SK-N-SH (cell line): ENCODE data around the gene CBS. TPM values are rescaled to one million over a fixed set of nuclear protein-coding genes. Genes with fewer than 3 reads are reported as not detected.
"Not testable (repeated sequence)": the region's sequence is repeated elsewhere in the genome, so short reads cannot be mapped to it uniquely, and the experiment has no call there.

Experiments
- CTCF ChIA-PET: fragments of 300-600, 350-600 bp; formaldehyde crosslinking; extraction: SDS; loops from one replicate; lab custom pipeline; 2021; lab: Yijun Ruan, JAX
- POLR2A ChIA-PET: fragments of 350-600 bp; sonication (Branson Sonifier 250); formaldehyde crosslinking; extraction: SDS; loops from one replicate; lab custom pipeline; 2020; ENCODE audit warnings: antibody characterized with exemption, inconsistent platforms; lab: Yijun Ruan, JAX
- DNase-seq: peaks from one replicate; pipeline ENCODE4 v3.0.0; 2012
- H2AFZ ChIP-seq: fragments of 200-600 bp; sonication (generic); 2 replicates; pipeline ENCODE4 v1.8.1; 2016; ENCODE audit warnings: antibody characterized with exemption, mild to moderate bottlenecking, low read depth
- H3F3A ChIP-seq: fragments of 200-600 bp; sonication (generic); replicated peaks from 2 replicates; pipeline ENCODE3; 2016; ENCODE audit warnings: antibody characterized with exemption, mild to moderate bottlenecking; ENCODE audit not compliant: insufficient read depth
- H3K27ac ChIP-seq, 2 experiments: fragments of 200-500 bp in 1 of 2; fragments of 200-600 bp in 1 of 2; sonication (Bioruptor generic) in 1 of 2; sonication (generic), shearing (Covaris generic) in 1 of 2; 2 replicates each; pipeline versions ENCODE4 v1.5.1 to v1.6.1; 2014 to 2016; ENCODE audit warnings: low read depth in 2 of 2, inconsistent platforms in 1 of 2, low read length in 1 of 2, mild to moderate bottlenecking in 1 of 2, mixed read lengths in 1 of 2
- H3K27me3 ChIP-seq: fragments of 200-600 bp; sonication (generic), shearing (Covaris generic); 2 replicates; pipeline ENCODE4 v1.6.1; 2016; ENCODE audit warnings: mixed run types; ENCODE audit not compliant: insufficient read depth
- H3K36me3 ChIP-seq, 2 experiments: fragments of 200-500 bp in 1 of 2; fragments of 200-600 bp in 1 of 2; sonication (Bioruptor generic) in 1 of 2; sonication (generic) in 1 of 2; replicated peaks in 1 of 2; 2 replicates each; pipeline versions ENCODE3 to v1.5.1; 2014 to 2016; ENCODE audit warnings: low read length in 1 of 2, mild to moderate bottlenecking in 1 of 2; ENCODE audit not compliant: insufficient read depth in 2 of 2, control insufficient read depth in 1 of 2
- H3K4me1 ChIP-seq, 2 experiments: fragments of 200-500 bp in 1 of 2; fragments of 200-600 bp in 1 of 2; sonication (Bioruptor generic) in 1 of 2; sonication (generic), shearing (Covaris generic) in 1 of 2; 2 replicates each; pipeline versions ENCODE4 v1.5.1 to v1.6.1; 2014 to 2016; ENCODE audit warnings: low read depth in 1 of 2, low read length in 1 of 2, mixed run types in 1 of 2; ENCODE audit not compliant: insufficient read depth in 2 of 2, control insufficient read depth in 1 of 2
- H3K4me2 ChIP-seq: fragments of 200-600 bp; sonication (generic), shearing (Covaris generic); 2 replicates; pipeline ENCODE4 v1.6.1; 2017; ENCODE audit warnings: mixed run types
- H3K4me3 ChIP-seq, 2 experiments: fragments of 200-500 bp in 1 of 2; fragments of 200-600 bp in 1 of 2; sonication (Bioruptor generic) in 1 of 2; sonication (generic), shearing (Covaris generic) in 1 of 2; 2 replicates each; pipeline versions ENCODE4 v1.5.1 to v1.8.1; 2014 to 2016; ENCODE audit warnings: low read depth in 2 of 2, inconsistent platforms in 1 of 2, low read length in 1 of 2, mild to moderate bottlenecking in 1 of 2, mixed read lengths in 1 of 2, moderate library complexity in 1 of 2
- H3K79me2 ChIP-seq: fragments of 200-600 bp; sonication (generic); 2 replicates; pipeline ENCODE4 v1.8.1; 2017; ENCODE audit warnings: mild to moderate bottlenecking; ENCODE audit not compliant: insufficient read depth
- H3K9ac ChIP-seq: fragments of 200-600 bp; sonication (generic); 2 replicates; pipeline ENCODE4 v1.6.1; 2017; ENCODE audit warnings: mixed run types
- H3K9me2 ChIP-seq: fragments of 200-600 bp; sonication (generic); 2 replicates; pipeline ENCODE4 v1.6.1; 2017; ENCODE audit warnings: mixed run types
- H3K9me3 ChIP-seq: fragments of 200-600 bp; sonication (generic); 2 replicates; pipeline ENCODE4 v1.6.1; 2017; ENCODE audit warnings: mixed run types, mild to moderate bottlenecking, moderate library complexity
- H4K20me1 ChIP-seq: fragments of 200-600 bp; sonication (generic); 2 replicates; pipeline ENCODE4 v1.6.1; 2017; ENCODE audit warnings: mild to moderate bottlenecking, mixed run types; ENCODE audit not compliant: insufficient read depth
- WGBS: methylation state at CpG from one replicate; pipeline ENCODE4 v1.1.6; 2017; ENCODE audit warnings: low lambda C conversion rate; 5-methylcytosine and 5-hydroxymethylcytosine counted together
- polyA plus RNA-seq, 3 experiments: library from polyadenylated mRNA; depleted of rRNA; stranded (reverse); fragments of >200 nt; gene quantifications; 2 replicates each; pipeline ENCODE4 v1.2.3, GENCODE V29; 2012

Gene CBS
- polyA plus RNA-seq, 1 of the 3 experiments (the other 2 are of a cell fraction): 15.1 TPM

DNA sequence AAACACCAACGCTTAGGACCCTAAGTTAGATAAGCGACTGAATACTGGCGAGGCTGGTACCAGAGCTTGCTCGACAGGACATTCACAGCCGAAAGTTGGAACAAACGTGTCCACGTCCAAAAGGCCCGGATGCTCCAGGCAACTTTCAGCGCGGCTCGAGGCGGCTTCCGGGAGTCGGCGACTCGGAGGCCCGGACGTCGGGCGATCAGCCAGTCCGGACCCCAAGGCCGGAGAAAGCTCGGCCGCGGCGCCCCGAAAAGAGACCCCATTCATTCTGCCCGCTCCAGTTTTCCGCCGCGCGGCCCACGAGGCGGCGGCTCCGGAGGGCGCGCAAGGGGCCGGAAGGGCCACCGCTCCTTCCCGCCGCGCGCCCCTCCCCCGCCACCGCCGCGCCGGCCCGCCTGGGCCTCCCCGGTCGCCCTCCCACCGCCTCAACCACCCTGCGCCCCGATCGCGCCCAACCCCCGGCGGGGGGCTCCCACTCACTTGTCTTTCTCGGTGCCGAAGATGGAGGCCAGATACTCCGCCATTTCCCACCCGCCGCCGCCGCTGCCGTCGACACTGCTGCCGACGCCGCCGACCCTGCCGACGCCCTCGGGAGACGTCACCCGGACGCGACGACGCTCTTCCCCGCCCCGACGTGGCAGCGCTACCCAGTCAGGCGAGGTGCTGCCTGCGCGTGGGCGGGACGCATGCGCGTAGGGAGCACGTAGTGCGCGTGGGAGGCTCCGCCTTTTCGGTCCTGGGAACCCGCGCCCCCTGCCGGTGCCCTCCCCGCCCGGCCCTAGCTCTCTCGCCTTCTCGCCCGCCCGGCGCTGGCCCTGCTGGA lies 31.5 kb upstream of the CBS start, which contains the start of gene U2AF1:
Gene U2AF1, minus strand, starts transcription at position 606 of the 829 bp plus-strand sequence. Its CDS starts 76 bp downstream, at position 530.
- peak within 1 kb of the TSS in 1 of 2 experiments; percentile 48; a peak in 2 of 4 replicates for H3K4me3 ChIP-seq
- H3K9me2 ChIP-seq, H4K20me1 ChIP-seq, H3K36me3 ChIP-seq, H3K27ac ChIP-seq, H2AFZ ChIP-seq, H3K27me3 ChIP-seq, H3K79me2 ChIP-seq, H3K9me3 ChIP-seq, CTCF ChIA-PET, POLR2A ChIA-PET, H3K4me1 ChIP-seq, H3F3A ChIP-seq, H3K4me2 ChIP-seq: not testable (repeated sequence)
- peak within 1 kb of the TSS; percentile 41; the same call in 1 of the 2 replicates for H3K9ac ChIP-seq
- peak; percentile 9 for DNase-seq
- WGBS: no CpG with 5 or more reads among the region's 107 CpGs

DNA sequence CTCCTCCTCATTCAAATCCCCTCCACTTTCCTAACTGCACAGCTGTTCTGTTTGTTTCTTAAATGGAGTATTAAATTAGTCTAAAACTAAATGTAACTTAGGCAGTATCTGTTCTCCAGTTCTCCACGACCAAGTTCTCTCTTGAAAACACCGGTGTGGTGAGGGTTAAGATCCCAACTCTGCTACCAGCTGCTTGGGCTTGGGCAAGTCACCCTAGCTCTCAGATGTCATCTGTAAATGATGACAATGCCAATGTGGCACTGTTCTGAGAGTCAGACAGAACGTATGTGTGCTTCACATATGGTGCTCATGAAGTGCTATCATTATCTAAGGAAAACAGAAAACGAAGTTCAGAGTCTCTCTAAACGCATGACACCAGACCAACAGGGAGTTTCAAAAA lies 29.0 kb upstream of the CBS start:
- WGBS: 57% methylated on average over 1 of the region's 5 CpGs
- H4K20me1 ChIP-seq, H3K9me2 ChIP-seq, H3K27ac ChIP-seq, H3K79me2 ChIP-seq, H3K9ac ChIP-seq, DNase-seq, H3K4me2 ChIP-seq, H3K27me3 ChIP-seq, H2AFZ ChIP-seq, CTCF ChIA-PET, H3K9me3 ChIP-seq, H3F3A ChIP-seq, H3K36me3 ChIP-seq, H3K4me1 ChIP-seq, POLR2A ChIA-PET, H3K4me3 ChIP-seq: not testable (repeated sequence)

GRCh38 chr21:43102281-43102680 lies 26.6 kb upstream of the CBS start:
- H3K36me3 ChIP-seq, H3K9me2 ChIP-seq, H3K4me2 ChIP-seq, POLR2A ChIA-PET, H3K4me3 ChIP-seq, H3K79me2 ChIP-seq, DNase-seq, H3K9ac ChIP-seq, H3K9me3 ChIP-seq, H3F3A ChIP-seq, H3K27me3 ChIP-seq, H3K4me1 ChIP-seq, H3K27ac ChIP-seq, H4K20me1 ChIP-seq, CTCF ChIA-PET, H2AFZ ChIP-seq: not testable (repeated sequence)
- WGBS: no CpG with 5 or more reads among the region's 4 CpGs

- H3K79me2 ChIP-seq, H3K4me3 ChIP-seq, H3K9ac ChIP-seq, CTCF ChIA-PET, H3K4me2 ChIP-seq, H3F3A ChIP-seq, H3K27ac ChIP-seq, H3K27me3 ChIP-seq, H3K4me1 ChIP-seq, H2AFZ ChIP-seq, POLR2A ChIA-PET, H3K9me3 ChIP-seq, H3K36me3 ChIP-seq, H3K9me2 ChIP-seq, DNase-seq, H4K20me1 ChIP-seq: not testable (repeated sequence)
- no CpG with 5 or more reads among the region's 5 CpGs for WGBS
Observed at GRCh38 chr21:43101676-43102075, 26.0 kb upstream of the CBS start.

DNA sequence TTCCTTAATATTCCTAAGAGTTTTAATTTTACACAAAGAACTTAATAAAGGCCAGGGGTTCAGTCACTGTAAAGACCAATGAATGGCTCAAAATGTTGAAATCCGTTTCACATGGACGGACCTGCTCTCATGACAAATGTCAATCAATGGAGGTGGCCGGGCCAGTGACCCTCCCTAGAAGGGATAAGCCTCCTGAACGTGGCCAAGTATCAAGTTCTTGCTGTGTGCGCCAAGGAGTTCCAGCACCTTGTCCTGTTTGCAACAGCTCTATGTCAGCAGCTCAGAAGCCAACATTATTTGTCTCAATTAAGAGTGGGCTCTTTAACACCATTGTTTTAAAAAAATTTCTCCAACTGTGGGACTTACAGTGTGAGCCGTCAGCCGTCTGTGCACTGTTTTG lies 25.4 kb upstream of the CBS start:
- H3K9me2 ChIP-seq, H3K79me2 ChIP-seq, DNase-seq, H3F3A ChIP-seq, H3K9ac ChIP-seq, H3K27me3 ChIP-seq, H3K4me3 ChIP-seq, H4K20me1 ChIP-seq, H3K36me3 ChIP-seq, H3K27ac ChIP-seq, H2AFZ ChIP-seq, H3K9me3 ChIP-seq, H3K4me1 ChIP-seq, H3K4me2 ChIP-seq, POLR2A ChIA-PET, CTCF ChIA-PET: not testable (repeated sequence)
- WGBS: no CpG with 5 or more reads among the region's 7 CpGs

DNA sequence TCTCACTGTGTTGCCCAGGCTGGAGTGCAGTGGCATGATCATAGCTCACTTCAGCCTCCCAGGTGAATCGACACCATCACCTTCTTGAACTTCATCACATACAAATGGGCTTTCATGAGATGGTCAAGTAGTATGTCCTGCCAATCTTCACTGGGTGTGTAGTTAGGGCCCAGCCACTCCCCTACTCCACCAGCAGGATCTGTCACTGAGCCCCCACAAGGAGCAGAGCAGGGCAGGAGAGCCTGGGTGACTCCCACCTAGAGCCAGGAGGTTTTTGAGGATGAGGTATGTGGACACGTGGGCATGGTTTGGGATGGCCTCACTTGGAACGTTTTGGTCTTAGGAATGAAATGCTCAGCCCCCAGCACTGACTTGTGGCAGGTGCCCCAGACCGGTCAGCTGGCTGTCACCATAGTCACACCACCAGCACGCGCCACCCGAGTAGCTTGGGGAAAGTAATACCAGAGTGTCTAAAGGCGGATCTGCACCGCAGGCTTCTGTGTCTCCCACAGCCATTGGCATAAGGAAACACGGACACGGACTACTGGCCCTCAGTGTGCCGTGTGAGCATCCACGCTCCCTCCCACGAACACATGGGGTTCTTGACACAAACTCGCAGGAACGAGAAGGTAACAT lies 16.5 kb upstream of the CBS start:
- WGBS: no CpG with 5 or more reads among the region's 16 CpGs
- CTCF ChIA-PET: not testable (repeated sequence)

More for the DNA sequence above, 16.5 kb upstream of the CBS start:
- H3K27ac ChIP-seq, H3K9me3 ChIP-seq, H3K36me3 ChIP-seq, H3K9me2 ChIP-seq, H3K4me1 ChIP-seq, H3K4me2 ChIP-seq, H3K27me3 ChIP-seq, POLR2A ChIA-PET, H3F3A ChIP-seq, H2AFZ ChIP-seq, DNase-seq, H3K79me2 ChIP-seq, H3K9ac ChIP-seq, H3K4me3 ChIP-seq, H4K20me1 ChIP-seq: not testable (repeated sequence)
